HG02973 (cell line): ENCODE results near the gene OASL.

Experiments
- ATAC-seq: cut with Tn5 transposase; IDR thresholded peaks from one replicate; pipeline ENCODE4 v1.9.1; 2021; ENCODE audit warnings: moderate library complexity; ENCODE audit not compliant: unreplicated experiment

Gene OASL

DNA sequence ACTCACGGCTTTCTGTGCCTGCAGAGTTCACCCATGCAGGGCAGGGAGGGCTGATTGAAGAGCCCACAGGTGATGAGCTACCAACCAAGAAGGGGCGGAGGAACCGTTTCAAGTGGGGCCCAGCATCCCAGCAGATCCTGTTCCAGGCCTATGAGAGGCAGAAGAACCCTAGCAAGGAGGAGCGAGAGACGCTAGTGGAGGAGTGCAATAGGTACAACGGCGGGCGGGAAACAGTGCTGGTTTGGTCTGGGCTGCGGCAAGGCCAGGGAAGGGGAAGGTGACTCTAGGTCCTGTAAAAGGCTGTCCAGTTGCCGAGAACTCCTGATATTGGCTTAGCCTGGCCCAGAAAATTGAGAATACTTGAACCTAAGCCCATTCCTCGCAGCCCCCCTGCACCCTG lies 45.5 kb downstream of the OASL start:
- ATAC-seq = no peak

DNA sequence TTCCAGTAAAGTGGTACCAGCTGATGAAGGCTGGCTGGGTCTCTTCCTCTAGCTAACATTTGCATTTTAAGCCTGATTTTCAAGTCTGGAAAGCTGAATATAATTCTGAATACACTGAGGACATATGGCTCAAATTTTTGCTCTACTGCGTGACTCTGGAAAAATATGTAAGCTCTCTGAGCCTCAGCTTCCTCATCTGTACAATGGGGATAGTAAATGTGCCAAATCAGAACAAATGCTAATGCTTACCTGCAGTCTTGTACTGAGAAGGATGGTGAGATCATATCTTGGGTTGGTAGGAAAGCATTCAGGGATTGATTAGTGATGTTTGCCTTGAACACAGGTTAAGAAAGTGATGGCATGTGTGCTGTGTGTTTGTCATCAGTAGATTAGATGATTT lies 46.1 kb downstream of the OASL start:
- no peak for ATAC-seq

DNA sequence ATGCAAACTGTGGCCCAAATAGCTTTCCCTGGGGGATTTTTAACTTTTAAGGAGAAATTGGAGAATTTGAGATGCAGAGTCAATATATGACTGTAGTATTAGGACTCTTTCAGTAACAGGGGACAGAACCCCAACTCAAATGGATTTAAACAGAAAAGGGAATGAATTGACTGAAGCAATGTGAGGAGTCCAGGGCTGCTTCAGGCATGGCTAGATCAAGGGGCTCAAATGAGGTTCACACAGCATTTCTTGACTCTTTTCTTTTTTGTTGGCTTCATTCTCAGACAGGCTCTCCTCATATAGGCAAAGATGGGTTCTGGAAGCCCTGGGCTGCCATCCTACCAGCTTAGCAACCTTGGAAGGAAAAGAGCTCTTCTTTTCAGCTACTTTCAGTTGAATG lies 47.1 kb downstream of the OASL start:
- no peak for ATAC-seq

DNA sequence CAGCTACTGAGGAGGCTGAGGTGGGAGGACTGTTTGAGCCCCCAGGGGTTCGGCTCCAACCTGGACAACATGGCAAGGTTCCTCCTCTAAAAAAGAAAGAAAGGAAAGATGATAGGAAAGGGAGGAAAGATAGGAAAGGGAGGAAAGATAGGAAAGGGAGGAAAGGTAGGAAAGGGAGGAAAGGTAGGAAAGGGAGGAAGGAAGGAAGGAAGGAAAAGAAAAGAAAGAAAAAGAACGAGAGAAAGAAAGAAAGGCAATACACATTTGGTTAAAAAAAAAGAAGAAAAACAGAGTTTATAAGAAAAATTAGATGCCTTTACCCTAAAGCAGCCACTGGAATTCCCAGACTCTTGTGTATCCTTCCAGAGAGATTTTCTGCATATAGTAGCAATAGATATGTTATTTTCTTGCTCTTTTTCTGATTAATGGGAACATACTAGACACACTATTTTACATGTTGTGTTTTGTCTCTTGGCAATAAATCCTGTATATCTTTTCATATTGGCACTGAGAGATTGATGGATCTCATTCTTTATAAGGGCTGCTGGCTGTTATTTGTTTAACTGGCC lies 48.5 kb downstream of the OASL start:
- ATAC-seq = no peak

- ATAC-seq = no peak
Observed at GRCh38 chr12:120989687-120990086, 49.4 kb downstream of the OASL start.

DNA sequence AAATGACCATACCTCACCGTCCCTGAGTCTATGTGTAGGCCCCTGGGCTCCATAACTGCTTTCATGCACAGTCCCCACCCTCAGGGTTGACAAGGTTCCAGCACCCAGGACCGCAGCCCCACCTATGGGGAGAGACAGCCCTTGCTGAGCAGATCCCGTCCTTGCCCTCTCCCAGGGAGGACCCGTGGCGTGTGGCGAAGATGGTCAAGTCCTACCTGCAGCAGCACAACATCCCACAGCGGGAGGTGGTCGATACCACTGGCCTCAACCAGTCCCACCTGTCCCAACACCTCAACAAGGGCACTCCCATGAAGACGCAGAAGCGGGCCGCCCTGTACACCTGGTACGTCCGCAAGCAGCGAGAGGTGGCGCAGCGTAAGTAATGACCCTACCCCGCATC lies 50.4 kb downstream of the OASL start:
- no peak for ATAC-seq

GRCh38 chr12:120988234-120988633 lies 50.8 kb downstream of the OASL start:
- no peak for ATAC-seq

DNA sequence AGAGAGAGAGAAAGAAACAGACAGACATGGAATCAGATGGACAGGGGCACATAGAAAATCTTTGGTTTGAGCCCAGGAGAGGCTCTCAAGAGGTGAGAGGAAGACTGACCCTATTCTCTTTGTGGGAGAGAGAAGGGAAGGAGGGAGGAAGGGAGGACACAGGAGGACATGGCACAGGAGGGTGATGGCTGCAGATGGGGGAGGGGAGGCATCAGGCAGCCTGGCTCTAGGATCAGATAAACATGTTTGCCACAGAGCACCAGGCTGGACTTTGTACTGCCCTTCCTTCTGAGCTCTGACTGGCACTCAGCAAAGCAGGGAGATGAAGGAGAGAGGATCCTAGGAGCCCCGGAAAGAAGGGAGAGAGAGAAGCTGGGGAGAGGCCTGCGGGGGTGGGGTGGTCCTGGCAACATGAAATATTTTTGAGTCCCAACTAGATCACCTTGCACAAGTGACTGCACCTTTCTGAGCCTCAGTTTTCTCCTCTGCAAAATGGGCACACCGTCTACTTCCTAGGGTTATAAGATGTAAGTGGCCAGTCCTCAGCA lies 54.6 kb downstream of the OASL start:
- no peak for ATAC-seq

DNA sequence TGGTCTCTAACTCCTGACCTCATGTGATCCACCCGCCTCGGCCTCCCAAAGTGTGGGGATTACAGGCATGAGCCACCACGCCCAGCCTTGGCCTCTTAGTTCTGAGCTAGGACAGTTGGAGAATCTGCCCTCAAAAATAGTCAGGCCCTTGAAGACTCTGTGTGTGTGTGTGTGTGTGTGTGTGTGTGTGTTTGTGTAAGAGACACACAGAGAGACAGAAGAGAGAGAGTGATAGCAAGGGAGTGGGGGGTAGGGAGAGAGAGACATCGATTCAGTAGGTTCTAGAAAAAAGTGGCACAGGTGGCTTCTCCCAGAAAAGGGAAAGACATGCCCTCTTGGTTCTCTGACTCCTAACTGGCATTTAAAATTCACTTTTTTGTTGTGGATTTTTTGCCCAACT lies 55.3 kb downstream of the OASL start:
- no peak for ATAC-seq

DNA sequence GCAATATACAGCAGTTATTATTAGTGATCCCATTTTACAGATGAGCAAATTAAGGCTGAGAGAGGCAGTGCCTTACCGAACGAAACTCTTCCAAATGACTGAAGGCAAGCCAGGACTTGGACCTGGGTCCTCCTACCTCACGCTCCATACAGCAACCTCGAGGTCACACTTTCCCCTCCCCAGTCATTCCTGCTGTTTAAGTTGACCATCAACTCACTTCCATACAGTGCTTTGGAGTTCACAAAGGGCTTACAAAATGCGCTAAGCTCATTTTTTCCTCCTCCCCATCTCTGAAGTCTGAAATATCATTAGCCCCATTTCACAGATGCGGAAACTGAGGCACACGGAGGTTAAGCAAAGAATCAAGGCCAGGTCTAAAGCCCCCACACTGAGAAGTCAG lies 56.4 kb downstream of the OASL start:
- ATAC-seq = no peak

DNA sequence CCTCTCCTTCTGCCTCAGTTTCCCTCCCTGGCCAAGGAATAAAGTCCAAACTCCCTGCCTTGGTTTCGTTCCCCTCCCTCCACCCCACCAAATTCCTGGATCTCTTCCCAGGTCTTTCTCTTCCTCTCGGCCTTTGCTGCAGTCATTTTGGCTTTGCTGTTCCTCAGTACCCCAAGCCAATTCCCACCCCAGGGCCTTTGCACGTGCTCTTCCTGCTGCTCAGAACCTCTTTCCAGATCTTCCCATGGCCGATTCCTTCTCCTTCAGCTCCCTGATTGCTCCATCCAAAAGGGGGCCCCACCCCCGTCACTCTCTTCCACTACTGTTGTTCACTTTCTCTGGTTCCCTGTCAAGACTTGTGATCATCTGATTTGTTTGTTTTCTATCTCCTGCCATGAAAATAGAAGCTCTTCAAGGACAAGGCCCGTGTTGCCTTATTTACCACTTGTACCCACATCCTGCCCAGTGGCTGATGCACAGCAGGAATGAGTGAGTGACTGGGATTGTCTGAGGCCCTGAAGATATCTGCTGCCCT lies 57.6 kb downstream of the OASL start:
- ATAC-seq = no peak

- ATAC-seq = no peak
Observed at GRCh38 chr12:120980800-120981368, 58.2 kb downstream of the OASL start.

DNA sequence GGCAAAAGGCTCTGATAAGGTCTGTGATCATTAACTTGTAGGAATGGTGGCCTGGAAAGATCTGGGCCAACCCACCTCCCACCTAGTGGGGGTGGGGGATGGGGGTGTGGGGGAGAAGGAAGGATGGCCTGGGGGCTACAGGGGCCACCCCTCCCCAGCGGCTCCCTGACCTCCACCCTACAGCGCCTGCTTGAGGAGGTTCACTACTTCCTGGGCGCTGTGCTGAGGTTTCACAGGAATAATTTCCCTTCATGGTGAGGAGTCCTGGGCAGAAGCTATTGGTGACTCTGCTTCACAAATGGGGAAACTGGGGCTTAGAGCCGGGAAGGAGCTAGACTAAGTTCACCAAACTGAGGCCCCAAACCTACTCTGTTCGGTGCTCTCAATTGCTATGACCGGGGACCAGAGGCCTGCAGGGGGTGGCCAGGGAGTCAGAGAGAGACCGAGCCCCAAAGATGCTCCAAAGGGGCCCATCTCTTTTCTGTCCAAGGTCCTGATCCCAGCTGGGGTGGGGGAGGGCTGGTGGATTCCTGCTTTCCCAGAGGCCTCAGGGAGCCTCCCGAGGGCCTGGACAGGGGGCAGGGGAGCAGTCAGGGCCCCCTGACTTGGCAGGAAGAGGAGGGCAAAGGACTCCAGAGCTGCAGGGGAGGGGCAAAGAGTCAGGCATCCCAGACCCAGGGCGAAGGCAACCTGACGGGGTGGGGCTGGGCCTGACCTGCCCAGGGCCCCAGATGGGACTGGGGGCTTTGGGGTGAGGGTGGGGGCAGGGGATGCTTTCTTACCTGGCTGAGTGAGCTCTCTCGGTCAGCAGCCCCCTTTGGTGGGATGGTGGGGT lies 59.0 kb downstream of the OASL start:
- no peak for ATAC-seq

DNA sequence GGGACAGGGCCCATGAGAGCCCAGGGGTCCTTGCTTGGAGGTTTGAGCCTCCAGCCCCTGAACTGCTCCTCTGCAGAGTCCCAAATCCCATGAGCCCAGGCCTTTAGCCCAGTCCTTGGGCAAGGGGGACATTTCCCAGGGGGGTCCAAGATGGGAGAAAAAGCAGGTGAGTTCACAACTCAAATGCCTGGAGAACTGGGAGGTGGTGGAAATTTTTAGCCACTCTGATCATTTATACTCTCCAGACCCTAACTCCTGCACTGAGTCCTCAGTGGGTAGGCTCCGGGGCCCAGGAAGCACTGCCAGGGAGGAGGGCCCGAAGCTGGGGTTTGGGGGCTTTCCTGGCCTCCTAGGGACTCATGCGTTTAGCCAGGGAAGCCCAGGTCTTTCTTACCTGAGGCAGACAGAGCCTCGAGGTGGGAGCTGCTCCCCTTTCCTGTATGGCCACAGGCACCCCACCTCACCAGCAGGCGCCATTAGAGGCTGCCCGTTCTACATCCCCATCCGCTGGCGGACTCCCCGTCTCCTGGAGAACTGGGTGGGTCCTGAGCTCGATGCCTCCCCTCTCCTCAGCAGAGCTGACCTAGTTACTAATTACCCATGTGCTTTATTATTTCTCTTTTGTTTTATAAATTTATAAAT lies 59.7 kb downstream of the OASL start:
- no peak for ATAC-seq

DNA sequence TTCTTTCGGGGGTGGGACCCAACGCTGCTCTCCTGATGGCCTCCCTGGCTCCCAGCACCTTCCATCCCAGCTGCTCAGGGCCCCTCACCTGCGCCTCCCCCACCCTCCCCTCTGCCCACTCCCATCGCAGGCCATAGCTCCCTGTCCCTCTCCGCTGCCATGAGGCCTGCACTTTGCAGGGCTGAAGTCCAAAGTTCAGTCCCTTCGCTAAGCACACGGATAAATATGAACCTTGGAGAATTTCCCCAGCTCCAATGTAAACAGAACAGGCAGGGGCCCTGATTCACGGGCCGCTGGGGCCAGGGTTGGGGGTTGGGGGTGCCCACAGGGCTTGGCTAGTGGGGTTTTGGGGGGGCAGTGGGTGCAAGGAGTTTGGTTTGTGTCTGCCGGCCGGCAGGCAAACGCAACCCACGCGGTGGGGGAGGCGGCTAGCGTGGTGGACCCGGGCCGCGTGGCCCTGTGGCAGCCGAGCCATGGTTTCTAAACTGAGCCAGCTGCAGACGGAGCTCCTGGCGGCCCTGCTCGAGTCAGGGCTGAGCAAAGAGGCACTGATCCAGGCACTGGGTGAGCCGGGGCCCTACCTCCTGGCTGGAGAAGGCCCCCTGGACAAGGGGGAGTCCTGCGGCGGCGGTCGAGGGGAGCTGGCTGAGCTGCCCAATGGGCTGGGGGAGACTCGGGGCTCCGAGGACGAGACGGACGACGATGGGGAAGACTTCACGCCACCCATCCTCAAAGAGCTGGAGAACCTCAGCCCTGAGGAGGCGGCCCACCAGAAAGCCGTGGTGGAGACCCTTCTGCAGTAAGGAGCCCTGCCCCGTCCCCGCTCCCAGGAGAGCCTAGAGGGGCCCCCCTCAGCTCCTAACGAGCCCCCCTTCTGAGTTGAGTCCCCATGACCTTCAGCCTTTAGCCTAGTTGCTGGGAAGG lies 60.5 kb downstream of the OASL start, which contains the start of gene HNF1A:
HNF1A (plus strand) TSS at position 248 of the 924 bp plus-strand sequence; CDS start at position 474, 226 bp downstream.
- ATAC-seq = no peak

- no peak for ATAC-seq
Observed at GRCh38 chr12:120977531-120978295, 61.3 kb downstream of the OASL start.

GRCh38 chr12:120972870-120973543 lies 66.0 kb downstream of the OASL start:
- ATAC-seq = no peak

- ATAC-seq = no peak
Observed at GRCh38 chr12:120971299-120972180, 67.5 kb downstream of the OASL start.
